Stimulated activated naive B cell treated with anti-CD40 and anti-IgM and Interleukin-4, amounts not matched to agents 10 μg/mL and 1 μg/mL and 100 μg/mL, for 72 hours (primary cell): ENCODE measurements around the gene TGFA.
A peak's percentile ranks its signal among the peaks of the same experiment; 100 is the strongest.
"Not testable (repeated sequence)": the region's sequence is repeated elsewhere in the genome, so short reads cannot be mapped to it uniquely, and the experiment has no call there.

Source experiments
- ATAC-seq, 2 donors: fragments of 150-1000 bp; cut with Tn5 transposase; replicated peaks; 2 replicates each; pipeline ENCODE4 v1.10.0; 2021; ENCODE audit warnings: moderate library complexity in 1 of 2
- DNase-seq: peaks from one replicate; pipeline ENCODE4 v3.0.0; 2021
- H3K27ac Mint-ChIP-seq: one replicate; pipeline ENCODE4 v1.8.0; 2022; ENCODE audit warnings: mild to moderate bottlenecking, mixed read lengths
- H3K27me3 Mint-ChIP-seq, 2 donors: one replicate each; pipeline ENCODE4 v1.8.0; 2022; ENCODE audit warnings: mixed read lengths in 2 of 2
- H3K36me3 Mint-ChIP-seq, 2 donors: one replicate each; pipeline ENCODE4 v1.8.0; 2022; ENCODE audit warnings: mixed read lengths in 2 of 2, mild to moderate bottlenecking in 1 of 2
- H3K4me1 Mint-ChIP-seq, 2 donors: one replicate each; pipeline ENCODE4 v1.8.0; 2022; ENCODE audit warnings: mixed read lengths in 2 of 2, mild to moderate bottlenecking in 1 of 2
- H3K4me3 Mint-ChIP-seq, 2 donors: one replicate each; pipeline ENCODE4 v1.8.0; 2022; ENCODE audit warnings: mild to moderate bottlenecking in 2 of 2, mixed read lengths in 2 of 2, moderate library complexity in 1 of 2
- H3K9me3 Mint-ChIP-seq, 2 donors: one replicate each; pipeline ENCODE4 v1.8.0; 2022; ENCODE audit warnings: mixed read lengths in 2 of 2, mild to moderate bottlenecking in 1 of 2

TGFA gene

GRCh38 chr2:70466647-70467046 lies 87.0 kb downstream of the TGFA start:
- H3K9me3 Mint-ChIP-seq, H3K36me3 Mint-ChIP-seq, H3K4me3 Mint-ChIP-seq, H3K27ac Mint-ChIP-seq, DNase-seq, H3K27me3 Mint-ChIP-seq, ATAC-seq: not testable (repeated sequence)
- H3K4me1 Mint-ChIP-seq: peaks cover 7 to 14% of the 10 kb centered on the region in 2 donors

- H3K36me3 Mint-ChIP-seq: no peaks in the 10 kb centered on the region
- DNase-seq (no peak), ATAC-seq (no peak)
- H3K9me3 Mint-ChIP-seq: peaks cover 0 to 2% of the 10 kb centered on the region in 2 donors
- H3K4me1 Mint-ChIP-seq: no peaks in the 10 kb centered on the region
- peak overlapping the region; percentile 14 for H3K27ac Mint-ChIP-seq
- H3K27me3 Mint-ChIP-seq: no peaks in the 10 kb centered on the region
- H3K4me3 Mint-ChIP-seq: no peak overlapping the region
Measured at GRCh38 chr2:70463997-70464396, 89.6 kb downstream of the TGFA start.

GRCh38 chr2:70463581-70463980 lies 90.0 kb downstream of the TGFA start:
- ATAC-seq (no peak), DNase-seq (no peak)
- H3K4me3 Mint-ChIP-seq: no peak overlapping the region
- H3K36me3 Mint-ChIP-seq: no peaks in the 10 kb centered on the region
- no peak overlapping the region for H3K27ac Mint-ChIP-seq
- peaks cover 3% of the 10 kb centered on the region in 2 donors for H3K27me3 Mint-ChIP-seq
- H3K4me1 Mint-ChIP-seq: no peaks in the 10 kb centered on the region
- peaks cover 0 to 2% of the 10 kb centered on the region in 2 donors for H3K9me3 Mint-ChIP-seq

GRCh38 chr2:70461981-70462876 lies 91.4 kb downstream of the TGFA start:
- ATAC-seq: no peak
- Mint-ChIP-seq H3K4me3 (no peak overlapping the region), H3K9me3 (peaks cover 0 to 2% of the 10 kb centered on the region in 2 donors), H3K4me1 (no peaks in the 10 kb centered on the region), H3K27me3 (peaks cover 7 to 12% of the 10 kb centered on the region in 2 donors), H3K27ac (no peak overlapping the region), H3K36me3 (no peaks in the 10 kb centered on the region)
- DNase-seq: no peak

GRCh38 chr2:70461414-70461813 lies 92.2 kb downstream of the TGFA start:
- H3K9me3 Mint-ChIP-seq: peaks cover 0 to 1% of the 10 kb centered on the region in 2 donors
- H3K27ac Mint-ChIP-seq: no peak overlapping the region
- DNase-seq (no peak), ATAC-seq (no peak)
- H3K4me3 Mint-ChIP-seq: no peak overlapping the region
- peaks cover 7 to 12% of the 10 kb centered on the region in 2 donors for H3K27me3 Mint-ChIP-seq
- no peaks in the 10 kb centered on the region for H3K36me3 Mint-ChIP-seq
- H3K4me1 Mint-ChIP-seq: no peaks in the 10 kb centered on the region

GRCh38 chr2:70460333-70460732 lies 93.3 kb downstream of the TGFA start:
- H3K27ac Mint-ChIP-seq: no peak overlapping the region
- no peaks in the 10 kb centered on the region for H3K36me3 Mint-ChIP-seq
- H3K27me3 Mint-ChIP-seq: peaks cover 7 to 12% of the 10 kb centered on the region in 2 donors
- H3K9me3 Mint-ChIP-seq: no peaks in the 10 kb centered on the region
- no peak for DNase-seq
- no peak for ATAC-seq
- H3K4me1 Mint-ChIP-seq: no peaks in the 10 kb centered on the region
- H3K4me3 Mint-ChIP-seq: no peak overlapping the region

- H3K27ac Mint-ChIP-seq: no peak overlapping the region
- no peaks in the 10 kb centered on the region for H3K4me1 Mint-ChIP-seq
- no peak overlapping the region for H3K4me3 Mint-ChIP-seq
- H3K27me3 Mint-ChIP-seq: peaks cover 7 to 12% of the 10 kb centered on the region in 2 donors
- H3K9me3 Mint-ChIP-seq: no peaks in the 10 kb centered on the region
- ATAC-seq (no peak), DNase-seq (no peak)
- no peaks in the 10 kb centered on the region for H3K36me3 Mint-ChIP-seq
Measured at GRCh38 chr2:70458661-70459060, 95.0 kb downstream of the TGFA start.

GRCh38 chr2:70456585-70457495 lies 96.8 kb downstream of the TGFA start:
- Mint-ChIP-seq H3K4me3 (no peak overlapping the region), H3K27ac (no peak overlapping the region), H3K4me1 (no peaks in the 10 kb centered on the region), H3K36me3 (no peaks in the 10 kb centered on the region), H3K9me3 (no peaks in the 10 kb centered on the region), H3K27me3 (peaks cover 7 to 12% of the 10 kb centered on the region in 2 donors)
- ATAC-seq (no peak), DNase-seq (no peak)

GRCh38 chr2:70454936-70455544 lies 98.6 kb downstream of the TGFA start:
- no peaks in the 10 kb centered on the region for H3K4me1 Mint-ChIP-seq
- ATAC-seq: no peak
- H3K36me3 Mint-ChIP-seq: no peaks in the 10 kb centered on the region
- no peak overlapping the region for H3K27ac Mint-ChIP-seq
- H3K4me3 Mint-ChIP-seq: no peak overlapping the region
- peaks cover 7 to 12% of the 10 kb centered on the region in 2 donors for H3K27me3 Mint-ChIP-seq
- H3K9me3 Mint-ChIP-seq: no peaks in the 10 kb centered on the region
- no peak for DNase-seq

GRCh38 chr2:70450641-70451250 lies 102.9 kb downstream of the TGFA start:
- Mint-ChIP-seq H3K9me3 (no peaks in the 10 kb centered on the region), H3K27me3 (peaks cover 0 to 6% of the 10 kb centered on the region in 2 donors), H3K27ac (peak overlapping the region; percentile 22), H3K4me1 (no peaks in the 10 kb centered on the region), H3K4me3 (no peak overlapping the region), H3K36me3 (no peaks in the 10 kb centered on the region)
- ATAC-seq: no peak
- DNase-seq: no peak

- ATAC-seq: no peak
Measured at GRCh38 chr2:70448041-70448440, 105.6 kb downstream of the TGFA start.

GRCh38 chr2:70443726-70444125 lies 109.9 kb downstream of the TGFA start:
- DNase-seq (no peak), ATAC-seq (no peak)
- H3K9me3 Mint-ChIP-seq: no peaks in the 10 kb centered on the region
- no peak overlapping the region for H3K27ac Mint-ChIP-seq
- no peaks in the 10 kb centered on the region for H3K4me1 Mint-ChIP-seq
- no peak overlapping the region for H3K4me3 Mint-ChIP-seq
- peaks cover 14 to 22% of the 10 kb centered on the region in 2 donors for H3K27me3 Mint-ChIP-seq
- no peaks in the 10 kb centered on the region for H3K36me3 Mint-ChIP-seq

More at GRCh38 chr2:70448041-70448440, 105.6 kb downstream of the TGFA start:
- H3K4me1 Mint-ChIP-seq: no peaks in the 10 kb centered on the region
- H3K9me3 Mint-ChIP-seq: no peaks in the 10 kb centered on the region
- H3K27me3 Mint-ChIP-seq: peaks cover 6 to 7% of the 10 kb centered on the region in 2 donors
- H3K4me3 Mint-ChIP-seq: no peak overlapping the region
- H3K36me3 Mint-ChIP-seq: no peaks in the 10 kb centered on the region
- DNase-seq: no peak
- H3K27ac Mint-ChIP-seq: no peak overlapping the region

- no peaks in the 10 kb centered on the region for H3K36me3 Mint-ChIP-seq
- H3K9me3 Mint-ChIP-seq: no peaks in the 10 kb centered on the region
- H3K4me3 Mint-ChIP-seq: no peak overlapping the region
- no peak for ATAC-seq
- H3K27me3 Mint-ChIP-seq: peaks cover 12 to 28% of the 10 kb centered on the region in 2 donors
- H3K27ac Mint-ChIP-seq: no peak overlapping the region
- H3K4me1 Mint-ChIP-seq: no peaks in the 10 kb centered on the region
- no peak for DNase-seq
Measured at GRCh38 chr2:70443078-70443465, 110.6 kb downstream of the TGFA start.
